Mesothelial cell of epicardium (in vitro differentiated cells): Measurements from ENCODE around the gene NAPB. TPM values are rescaled to one million over a fixed set of nuclear protein-coding genes. Genes with fewer than 3 reads are reported as not detected.

Source experiments
- DNase-seq, 2 experiments: peaks; one replicate each; pipeline ENCODE4 v3.0.0; 2021; ENCODE audit warnings: low spot score in 2 of 2; ENCODE audit not compliant: unreplicated experiment in 2 of 2
- H3K27ac Mint-ChIP-seq: 2 replicates; pipeline ENCODE4 v1.8.0; 2021; ENCODE audit warnings: mixed read lengths
- H3K27me3 Mint-ChIP-seq: 2 replicates; pipeline ENCODE4 v1.8.0; 2021; ENCODE audit warnings: low read depth, mixed read lengths
- H3K36me3 Mint-ChIP-seq: 2 replicates; pipeline ENCODE4 v1.8.0; 2021; ENCODE audit warnings: mixed read lengths
- H3K4me1 Mint-ChIP-seq: 2 replicates; pipeline ENCODE4 v1.8.0; 2021; ENCODE audit warnings: mixed read lengths
- H3K4me3 Mint-ChIP-seq: 2 replicates; pipeline ENCODE4 v1.8.0; 2021; ENCODE audit warnings: mild to moderate bottlenecking, moderate library complexity, mixed read lengths
- H3K9me3 Mint-ChIP-seq: 2 replicates; pipeline ENCODE4 v1.8.0; 2021; ENCODE audit warnings: mixed read lengths
- CTCF ChIP-seq: fragments of 200-600 bp; sonication (generic); IDR thresholded peaks from one replicate; pipeline ENCODE4 v1.5.0; 2021; ENCODE audit warnings: antibody characterized with exemption; ENCODE audit not compliant: unreplicated experiment
- total RNA-seq: library from RNA; stranded (reverse); gene quantifications from 3 replicates; pipeline ENCODE4 v1.2.1, GENCODE V29; 2021

Gene NAPB
- total RNA-seq, 1 donor from 2014 or later: 18.0 TPM

DNA sequence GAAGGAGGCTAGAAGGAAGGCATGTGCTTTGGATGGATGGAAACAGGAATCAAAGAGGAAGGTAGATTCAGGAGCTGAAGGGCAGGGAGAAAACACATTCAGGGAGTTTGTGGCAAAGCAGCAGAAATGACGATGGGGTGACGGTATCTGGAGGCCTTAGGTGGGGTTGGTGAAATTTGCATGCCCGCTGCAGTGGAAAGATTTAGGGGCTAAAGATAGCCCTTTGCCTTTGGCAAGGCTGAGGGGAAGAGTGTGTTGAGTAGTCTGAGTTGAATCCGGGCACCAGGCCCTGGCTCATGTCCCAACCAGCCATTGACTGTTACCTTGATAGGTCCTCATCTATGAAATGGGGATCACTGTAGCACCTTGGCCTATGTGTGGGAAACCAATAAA is 58.0 kb downstream of the NAPB start:
- TF ChIP-seq CTCF: no peak
- Mint-ChIP-seq H3K4me3 (peak overlapping the region; percentile 96), H3K4me1 (peaks cover 57% of the 10 kb centered on the region), H3K27ac (peak overlapping the region; percentile 98), H3K9me3 (no peaks in the 10 kb centered on the region), H3K36me3 (peaks cover 11% of the 10 kb centered on the region), H3K27me3 (no peaks in the 10 kb centered on the region)
- DNase-seq: no peak

- peak overlapping the region; percentile 96 for H3K4me3 Mint-ChIP-seq
- peaks cover 11% of the 10 kb centered on the region for H3K36me3 Mint-ChIP-seq
- DNase-seq: no peak
- peaks cover 54% of the 10 kb centered on the region for H3K4me1 Mint-ChIP-seq
- no peaks in the 10 kb centered on the region for H3K27me3 Mint-ChIP-seq
- H3K9me3 Mint-ChIP-seq: no peaks in the 10 kb centered on the region
- H3K27ac Mint-ChIP-seq: peak overlapping the region; percentile 98
- TF ChIP-seq CTCF: no peak
Observed at GRCh38 chr20:23362392-23363256, 58.7 kb downstream of the NAPB start.

GRCh38 chr20:23361476-23362391 is 59.6 kb downstream of the NAPB start, which contains the start of gene GZF1:
Gene GZF1 (plus strand): TSS chr20:23362182. CDS start chr20:23364384, 2,202 bp downstream.
- peak; percentile 98 to 100 for DNase-seq
- Mint-ChIP-seq H3K9me3 (no peaks in the 10 kb centered on the region), H3K36me3 (peaks cover 11% of the 10 kb centered on the region), H3K4me3 (peak within 1 kb of the TSS; percentile 96), H3K27ac (peak within 1 kb of the TSS; percentile 98), H3K27me3 (no peaks in the 10 kb centered on the region), H3K4me1 (peaks cover 57% of the 10 kb centered on the region)
- no peak for TF ChIP-seq CTCF

- no peaks in the 10 kb centered on the region for H3K27me3 Mint-ChIP-seq
- H3K4me1 Mint-ChIP-seq: peaks cover 54% of the 10 kb centered on the region
- DNase-seq: no peak
- H3K4me3 Mint-ChIP-seq: peak overlapping the region; percentile 73
- H3K27ac Mint-ChIP-seq: peak overlapping the region; percentile 97
- H3K9me3 Mint-ChIP-seq: no peaks in the 10 kb centered on the region
- H3K36me3 Mint-ChIP-seq: peaks cover 11% of the 10 kb centered on the region
- TF ChIP-seq CTCF: no peak
Observed at GRCh38 chr20:23361119-23361475, 60.2 kb downstream of the NAPB start.

GRCh38 chr20:23360531-23360930 is 60.8 kb downstream of the NAPB start:
- Mint-ChIP-seq H3K9me3 (no peaks in the 10 kb centered on the region), H3K36me3 (peaks cover 9% of the 10 kb centered on the region), H3K4me3 (peak overlapping the region; percentile 73), H3K4me1 (peaks cover 52% of the 10 kb centered on the region), H3K27me3 (no peaks in the 10 kb centered on the region), H3K27ac (peak overlapping the region; percentile 97)
- DNase-seq: no peak
- TF ChIP-seq CTCF: no peak
